ENCODE results near the gene SYNRG. TPM values are rescaled to one million over a fixed set of nuclear protein-coding genes. Genes with fewer than 3 reads are reported as not detected.

SYNRG gene
- total and polyA plus RNA-seq, 12 donors: 2.9 to 57.6 (median 40.4) TPM

GRCh38 chr17:37551788-37552187, 57.4 kb downstream of the SYNRG start:
- Histone ChIP-seq H3K9me3 (no peaks in the 10 kb centered on the region), H3K4me3 (no peak overlapping the region), H3K27me3 (no peaks in the 10 kb centered on the region), H3K27ac (peak overlapping the region in 2 of 10 donors; percentile 16 to 46), H3K36me3 (peaks cover 0 to 70% (median 5%) of the 10 kb centered on the region in 9 donors), H3K4me1 (peaks cover 2 to 57% (median 40%) of the 10 kb centered on the region in 9 donors)
- intact Hi-C loops (cut with DNase I): loop anchor here in 1 of 10 donors (10.0 kb wide), 1 partner anchor 83 kb away; no protein-coding TSS in a partner anchor
- WGBS, 2 donors: 80 to 92% methylated on average over 3 of the region's 3 CpGs
- ATAC-seq (no peak), DNase-seq (no peak)
- no peak for TF ChIP-seq CTCF (IDR thresholded peaks at IDR 0.05)

DNA sequence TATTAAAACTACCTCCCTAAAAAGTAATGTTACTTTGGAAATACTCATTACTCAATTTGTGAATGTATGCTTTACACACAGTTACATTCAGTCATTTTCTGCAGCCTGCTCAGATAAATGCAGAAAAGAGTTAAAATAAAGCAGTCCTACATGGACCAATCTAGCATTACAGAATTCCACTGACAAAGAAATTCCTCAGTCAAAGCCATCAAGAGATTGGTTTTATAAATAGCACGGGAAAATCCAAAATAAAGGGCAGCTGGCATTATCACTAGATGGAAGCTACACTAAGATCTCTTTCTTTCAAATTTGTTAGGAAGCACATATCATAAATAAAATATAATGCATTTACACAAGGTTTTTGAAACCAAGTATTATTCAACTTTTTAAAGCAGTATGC, 61.2 kb downstream of the SYNRG start:
- Histone ChIP-seq H3K36me3 (peaks cover 0 to 51% (median 0%) of the 10 kb centered on the region in 9 donors), H3K4me3 (no peak overlapping the region), H3K4me1 (peaks cover 5 to 70% (median 53%) of the 10 kb centered on the region in 9 donors), H3K9me3 (no peaks in the 10 kb centered on the region), H3K27me3 (no peaks in the 10 kb centered on the region), H3K27ac (peak overlapping the region in 4 of 10 donors; percentile 9 to 53 (median 18))
- peak in 2 of 8 donors; percentile 34 to 60 for ATAC-seq
- intact Hi-C loops (cut with DNase I): no loop called here
- no peak for DNase-seq
- TF ChIP-seq CTCF (IDR thresholded peaks at IDR 0.05): no peak
- WGBS, 2 donors: 22 to 31% methylated on average over 1 of the region's 1 CpG

DNA sequence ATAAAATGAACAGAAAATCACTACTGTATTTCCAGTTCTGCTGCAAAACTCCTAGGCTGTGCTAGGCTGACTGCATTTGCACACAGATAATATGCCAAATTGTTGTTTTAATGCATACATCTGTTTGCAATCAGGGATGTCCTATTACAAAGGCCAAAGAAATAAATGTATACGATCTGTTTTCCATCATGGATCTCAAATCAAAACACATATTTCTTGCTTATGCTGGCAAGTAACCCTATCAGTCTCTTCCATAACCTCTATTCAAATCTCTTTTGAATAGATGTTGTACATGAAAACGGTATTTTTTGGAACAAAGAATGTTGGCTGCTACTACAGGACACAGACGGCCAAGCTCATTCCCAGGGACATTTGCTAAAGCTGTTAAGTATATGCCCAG, 62.9 kb downstream of the SYNRG start:
- ATAC-seq: no peak
- H3K36me3 ChIP-seq: peaks cover 0 to 52% (median 11%) of the 10 kb centered on the region in 9 donors
- H3K9me3 ChIP-seq: no peaks in the 10 kb centered on the region
- peak overlapping the region in 2 of 10 donors; percentile 6 to 53 for H3K27ac ChIP-seq
- WGBS, 2 donors: 32% methylated on average over 3 of the region's 3 CpGs
- no peak for TF ChIP-seq CTCF (IDR thresholded peaks at IDR 0.05)
- intact Hi-C loops (cut with DNase I): no loop called here
- no peak for DNase-seq
- no peak overlapping the region for H3K4me3 ChIP-seq
- no peaks in the 10 kb centered on the region for H3K27me3 ChIP-seq
- H3K4me1 ChIP-seq: peaks cover 5 to 62% (median 50%) of the 10 kb centered on the region in 9 donors

DNA sequence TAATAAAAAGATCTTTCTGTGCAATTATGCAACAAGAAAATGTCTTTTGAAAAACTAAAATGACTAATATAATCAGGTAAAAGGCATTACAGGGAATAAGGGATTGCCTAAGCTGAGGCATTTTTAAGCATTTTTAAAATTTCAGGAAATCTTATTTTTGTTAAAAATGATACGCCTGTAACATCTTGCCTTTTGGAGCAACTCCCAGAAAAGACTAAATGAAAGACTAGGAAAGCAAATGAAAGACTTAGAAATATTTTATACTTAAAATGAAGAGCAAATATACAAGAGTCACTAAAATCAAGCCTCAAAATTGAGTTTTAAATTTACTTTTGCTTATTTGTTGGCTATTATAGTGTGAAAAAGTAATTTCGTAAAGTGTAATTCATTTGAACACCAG, 63.7 kb downstream of the SYNRG start:
- 87 to 91% methylated on average over 2 of the region's 2 CpGs for WGBS, 2 donors
- no peak for TF ChIP-seq CTCF (IDR thresholded peaks at IDR 0.05)
- ATAC-seq (no peak), DNase-seq (no peak)
- H3K9me3 ChIP-seq: no peaks in the 10 kb centered on the region
- H3K36me3 ChIP-seq: peaks cover 0 to 52% (median 18%) of the 10 kb centered on the region in 9 donors
- H3K4me3 ChIP-seq: no peak overlapping the region
- no peak overlapping the region for H3K27ac ChIP-seq
- H3K4me1 ChIP-seq: peaks cover 2 to 54% (median 42%) of the 10 kb centered on the region in 9 donors
- no peaks in the 10 kb centered on the region for H3K27me3 ChIP-seq
- intact Hi-C loops (cut with DNase I): no loop called here
